ENCODE results near the gene GNG8. TPM values are rescaled to one million over a fixed set of nuclear protein-coding genes. Genes with fewer than 3 reads are reported as not detected.

GNG8 gene
- total RNA-seq, 1 donor from 2014 or later: not detected

- Mint-ChIP-seq H3K4me3 (ENCODE audit: unreplicated experiment) (peak within 1 kb of the TSS; percentile 95), H3K27ac (ENCODE audit: unreplicated experiment) (peak within 1 kb of the TSS; percentile 81), H3K4me1 (ENCODE audit: low read depth, unreplicated experiment) (peaks cover 16% of the 10 kb centered on the region), H3K27me3 (ENCODE audit: low read depth, unreplicated experiment) (peaks cover 5% of the 10 kb centered on the region), H3K36me3 (ENCODE audit: low read depth, unreplicated experiment) (peaks cover 3% of the 10 kb centered on the region), H3K9me3 (ENCODE audit: unreplicated experiment) (no peaks in the 10 kb centered on the region)
- H3K4me1 ChIP-seq (ENCODE audit: insufficient read depth, low read length): peaks cover 27% of the 10 kb centered on the region
- FAIRE-seq (peak; percentile 13), DNase-seq (ENCODE audit: low read depth) (peak; percentile 98)
- H3K9me3 ChIP-seq (ENCODE audit: insufficient read depth, low read depth, low read length): no peaks in the 10 kb centered on the region
- H3K27me3 ChIP-seq (ENCODE audit: insufficient read depth, low read length): no peaks in the 10 kb centered on the region
- H3K36me3 ChIP-seq (ENCODE audit: insufficient read depth, low read length): no peaks in the 10 kb centered on the region
- H2AFZ ChIP-seq (ENCODE audit: low read depth, low read length): peak within 1 kb of the TSS; percentile 79
- H3K27ac ChIP-seq (ENCODE audit: low read depth, low read length): peak within 1 kb of the TSS; percentile 58
- no peaks in the 10 kb centered on the region for H3K79me2 ChIP-seq (ENCODE audit: insufficient read depth, low read length)
- H4K20me1 ChIP-seq (ENCODE audit: insufficient read depth, low read length): peaks cover 6% of the 10 kb centered on the region
- H3K4me3 ChIP-seq (ENCODE audit: insufficient read depth, low read depth, low read length): peak within 1 kb of the TSS; percentile 65
- H3K4me2 ChIP-seq (ENCODE audit: low read length): peak within 1 kb of the TSS; percentile 94
- TF ChIP-seq CTCF (IDR thresholded peaks at IDR 0.05; ENCODE audit: insufficient read depth, low read depth, low read length) (no peak), EZH2 (IDR thresholded peaks at IDR 0.05; ENCODE audit: insufficient read depth, low read length) (no peak)
- peak within 1 kb of the TSS; percentile 71 for H3K9ac ChIP-seq (ENCODE audit: low read length)
These were observed 25.2 kb upstream of the GNG8 start, which contains the start of gene DACT3 for GRCh38 chr19:46661020-46661731. Gene DACT3, minus strand, starts transcription at chr19:46661182. Its CDS starts 118 bp downstream, at chr19:46661064.

- DNase-seq (ENCODE audit: low read depth): no peak
- Histone ChIP-seq H4K20me1 (ENCODE audit: insufficient read depth, low read length) (peaks cover 6% of the 10 kb centered on the region), H3K4me3 (ENCODE audit: insufficient read depth, low read depth, low read length) (peak overlapping the region; percentile 65), H3K27me3 (ENCODE audit: insufficient read depth, low read length) (no peaks in the 10 kb centered on the region), H3K4me1 (ENCODE audit: insufficient read depth, low read length) (peaks cover 27% of the 10 kb centered on the region), H3K36me3 (ENCODE audit: insufficient read depth, low read length) (no peaks in the 10 kb centered on the region), H3K79me2 (ENCODE audit: insufficient read depth, low read length) (no peaks in the 10 kb centered on the region), H3K9ac (ENCODE audit: low read length) (peak overlapping the region; percentile 71), H2AFZ (ENCODE audit: low read depth, low read length) (peak overlapping the region; percentile 79), H3K9me3 (ENCODE audit: insufficient read depth, low read depth, low read length) (no peaks in the 10 kb centered on the region), H3K27ac (ENCODE audit: low read depth, low read length) (no peak overlapping the region), H3K4me2 (ENCODE audit: low read length) (peak overlapping the region; percentile 94)
- peak overlapping the region; percentile 95 for H3K4me3 Mint-ChIP-seq (ENCODE audit: unreplicated experiment)
- FAIRE-seq: no peak
- H3K4me1 Mint-ChIP-seq (ENCODE audit: low read depth, unreplicated experiment): peaks cover 16% of the 10 kb centered on the region
- peaks cover 3% of the 10 kb centered on the region for H3K36me3 Mint-ChIP-seq (ENCODE audit: low read depth, unreplicated experiment)
- H3K27ac Mint-ChIP-seq (ENCODE audit: unreplicated experiment): no peak overlapping the region
- no peaks in the 10 kb centered on the region for H3K9me3 Mint-ChIP-seq (ENCODE audit: unreplicated experiment)
- TF ChIP-seq CTCF (IDR thresholded peaks at IDR 0.05; ENCODE audit: insufficient read depth, low read depth, low read length) (no peak), EZH2 (IDR thresholded peaks at IDR 0.05; ENCODE audit: insufficient read depth, low read length) (no peak)
- H3K27me3 Mint-ChIP-seq (ENCODE audit: low read depth, unreplicated experiment): peaks cover 5% of the 10 kb centered on the region
These were observed 24.6 kb upstream of the GNG8 start for GRCh38 chr19:46660551-46661019.
